ENCODE measurements around the gene SYT2. TPM values are rescaled to one million over a fixed set of nuclear protein-coding genes. Genes with fewer than 3 reads are reported as not detected.

Gene SYT2
- polyA plus RNA-seq, 1 of the 3 experiments (the other 2 are of a cell fraction) = 0.03 TPM

- Histone ChIP-seq H3K9me3 (no peaks in the 10 kb centered on the region), H3F3A (replicated peaks; ENCODE audit: insufficient read depth) (no peaks in the 10 kb centered on the region), H3K9me2 (no peaks in the 10 kb centered on the region), H2AFZ (ENCODE audit: low read depth) (no peak overlapping the region), H3K27me3 (ENCODE audit: insufficient read depth) (no peaks in the 10 kb centered on the region; the same call in none of the 2 replicates), H3K4me3 (ENCODE audit: low read depth in 2 of 2, low read length in 1 of 2) (no peak overlapping the region), H3K79me2 (ENCODE audit: insufficient read depth) (no peaks in the 10 kb centered on the region), H3K4me2 (no peak overlapping the region), H3K9ac (no peak overlapping the region), H3K27ac (ENCODE audit: low read depth in 2 of 2, low read length in 1 of 2) (no peak overlapping the region), H3K36me3 (replicated peaks in 1 of 2; ENCODE audit: control insufficient read depth in 1 of 2, insufficient read depth in 2 of 2, low read length in 1 of 2) (no peaks in the 10 kb centered on the region), H3K4me1 (ENCODE audit: control insufficient read depth in 1 of 2, insufficient read depth in 2 of 2, low read depth in 1 of 2, low read length in 1 of 2) (no peaks in the 10 kb centered on the region; a peak in 1 of 4 replicates), H4K20me1 (ENCODE audit: insufficient read depth) (no peaks in the 10 kb centered on the region)
- DNase-seq = peak; percentile 54
- POLR2A ChIA-PET = no interaction called here
- peak; percentile 19; the same call in 1 of the 2 replicates for TF ChIP-seq CTCF (IDR thresholded peaks at IDR 0.05)
- TF ChIP-seq, protein P1, sequence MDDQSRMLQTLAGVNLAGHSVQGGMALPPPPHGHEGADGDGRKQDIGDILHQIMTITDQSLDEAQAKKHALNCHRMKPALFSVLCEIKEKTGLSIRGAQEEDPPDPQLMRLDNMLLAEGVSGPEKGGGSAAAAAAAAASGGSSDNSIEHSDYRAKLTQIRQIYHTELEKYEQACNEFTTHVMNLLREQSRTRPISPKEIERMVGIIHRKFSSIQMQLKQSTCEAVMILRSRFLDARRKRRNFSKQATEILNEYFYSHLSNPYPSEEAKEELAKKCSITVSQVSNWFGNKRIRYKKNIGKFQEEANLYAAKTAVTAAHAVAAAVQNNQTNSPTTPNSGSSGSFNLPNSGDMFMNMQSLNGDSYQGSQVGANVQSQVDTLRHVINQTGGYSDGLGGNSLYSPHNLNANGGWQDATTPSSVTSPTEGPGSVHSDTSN (IDR thresholded peaks at IDR 0.05) = no peak
- TF ChIP-seq RAD21 (IDR thresholded peaks at IDR 0.05; ENCODE audit: low read length) = peak; percentile 59
- TF ChIP-seq, protein P2, sequence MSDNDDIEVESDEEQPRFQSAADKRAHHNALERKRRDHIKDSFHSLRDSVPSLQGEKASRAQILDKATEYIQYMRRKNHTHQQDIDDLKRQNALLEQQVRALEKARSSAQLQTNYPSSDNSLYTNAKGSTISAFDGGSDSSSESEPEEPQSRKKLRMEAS (IDR thresholded peaks at IDR 0.05; ENCODE audit: low read depth) = no peak
- TF ChIP-seq GATA2 (CRISPR knock-in tag; IDR thresholded peaks at IDR 0.05) = no peak
- no peak for TF ChIP-seq POLR2AphosphoS5 (IDR thresholded peaks at IDR 0.05; ENCODE audit: low read depth, low read length)
- TF ChIP-seq NRF1 (IDR thresholded peaks at IDR 0.05; ENCODE audit: low read depth, low read length) = no peak
- TF ChIP-seq SMC3 (IDR thresholded peaks at IDR 0.05; ENCODE audit: low read depth, low read length) = no peak; the same call in 1 of the 2 replicates
- no peak for TF ChIP-seq RCOR1 (IDR thresholded peaks at IDR 0.05; ENCODE audit: low read length)
- CTCF ChIA-PET = no interaction called here
- WGBS (ENCODE audit: low lambda C conversion rate) = 64% methylated on average over 10 of the region's 10 CpGs
Observed at GRCh38 chr1:202656057-202656456, 54.2 kb downstream of the SYT2 start.

DNA sequence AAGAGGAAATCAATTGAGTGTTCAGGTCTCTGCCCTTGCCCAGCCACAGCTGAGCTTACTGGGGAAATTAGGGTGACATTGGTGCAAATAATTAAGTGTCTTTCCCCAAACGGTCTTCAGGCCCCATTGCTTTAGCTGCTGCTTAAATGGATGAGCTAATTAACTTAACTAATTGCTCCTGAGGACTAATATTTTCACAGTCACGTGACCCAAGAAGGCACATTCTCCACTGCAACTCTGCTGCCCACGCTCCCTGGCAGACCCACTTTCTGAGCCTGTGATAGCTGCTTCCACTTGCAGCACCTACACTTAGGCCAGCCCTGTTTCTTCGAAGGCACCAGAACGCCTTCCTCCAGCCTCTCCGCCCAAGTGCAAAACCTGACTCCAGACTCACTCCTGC is 56.2 kb downstream of the SYT2 start:
- Histone ChIP-seq H3K9me2 (no peaks in the 10 kb centered on the region), H3K36me3 (replicated peaks in 1 of 2; ENCODE audit: control insufficient read depth in 1 of 2, insufficient read depth in 2 of 2, low read length in 1 of 2) (no peaks in the 10 kb centered on the region), H3K27me3 (ENCODE audit: insufficient read depth) (peaks cover under 1% of the 10 kb centered on the region), H3K9me3 (no peaks in the 10 kb centered on the region), H3K27ac (ENCODE audit: low read depth in 2 of 2, low read length in 1 of 2) (no peak overlapping the region), H3K9ac (no peak overlapping the region), H3K4me3 (ENCODE audit: low read depth in 2 of 2, low read length in 1 of 2) (no peak overlapping the region), H3K79me2 (ENCODE audit: insufficient read depth) (no peaks in the 10 kb centered on the region), H3K4me1 (ENCODE audit: control insufficient read depth in 1 of 2, insufficient read depth in 2 of 2, low read depth in 1 of 2, low read length in 1 of 2) (no peaks in the 10 kb centered on the region; a peak in 1 of 4 replicates), H4K20me1 (ENCODE audit: insufficient read depth) (no peaks in the 10 kb centered on the region), H3K4me2 (no peak overlapping the region), H3F3A (replicated peaks; ENCODE audit: insufficient read depth) (no peaks in the 10 kb centered on the region), H2AFZ (ENCODE audit: low read depth) (no peak overlapping the region)
- CTCF ChIA-PET = no interaction called here
- POLR2A ChIA-PET = no interaction called here
- DNase-seq = no peak
- TF ChIP-seq POLR2AphosphoS5 (IDR thresholded peaks at IDR 0.05; ENCODE audit: low read depth, low read length) (no peak), ZBTB33 (IDR thresholded peaks at IDR 0.05; ENCODE audit: borderline replicate concordance, low read depth) (no peak), EZH2phosphoT487 (IDR thresholded peaks at IDR 0.05; ENCODE audit: borderline replicate concordance, low read depth) (no peak), SMC3 (IDR thresholded peaks at IDR 0.05; ENCODE audit: low read depth, low read length) (no peak), CHD2 (IDR thresholded peaks at IDR 0.05; ENCODE audit: low read length, partially characterized antibody) (no peak), RCOR1 (IDR thresholded peaks at IDR 0.05; ENCODE audit: low read length) (no peak), GABPA (IDR thresholded peaks at IDR 0.05; ENCODE audit: low read depth) (no peak)
- TF ChIP-seq, protein P3, sequence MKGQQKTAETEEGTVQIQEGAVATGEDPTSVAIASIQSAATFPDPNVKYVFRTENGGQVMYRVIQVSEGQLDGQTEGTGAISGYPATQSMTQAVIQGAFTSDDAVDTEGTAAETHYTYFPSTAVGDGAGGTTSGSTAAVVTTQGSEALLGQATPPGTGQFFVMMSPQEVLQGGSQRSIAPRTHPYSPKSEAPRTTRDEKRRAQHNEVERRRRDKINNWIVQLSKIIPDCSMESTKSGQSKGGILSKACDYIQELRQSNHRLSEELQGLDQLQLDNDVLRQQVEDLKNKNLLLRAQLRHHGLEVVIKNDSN (IDR thresholded peaks at IDR 0.05; ENCODE audit: borderline replicate concordance, low read depth) = no peak
- WGBS (ENCODE audit: low lambda C conversion rate) = 46% methylated on average over 6 of the region's 6 CpGs

Measured in SK-N-SH (cell line).